H9 (cell line): ENCODE measurements around the gene AQP7. TPM values are rescaled to one million over a fixed set of nuclear protein-coding genes. Genes with fewer than 3 reads are reported as not detected.
"Not testable (repeated sequence)": the region's sequence is repeated elsewhere in the genome, so short reads cannot be mapped to it uniquely, and the experiment has no call there.

Experiments
- DNase-seq: peaks from one replicate; pipeline ENCODE4 v3.0.0-alpha.2; 2017
- H2AFZ ChIP-seq: one replicate; pipeline ENCODE4 v1.6.1; 2013; ENCODE audit warnings: mild to moderate bottlenecking, low read length, control low read depth, moderate library complexity
- H2AK5ac ChIP-seq: 2 replicates; pipeline ENCODE4 v1.6.1; 2013; ENCODE audit warnings: low read length, control low read depth, mixed read lengths; ENCODE audit not compliant: insufficient read length
- H2BK120ac ChIP-seq: one replicate; pipeline ENCODE4 v1.6.1; 2013; ENCODE audit warnings: low read depth, mild to moderate bottlenecking, low read length, control low read depth, inconsistent platforms; ENCODE audit not compliant: poor library complexity, severe bottlenecking
- H2BK12ac ChIP-seq: 2 replicates; pipeline ENCODE4 v1.6.1; 2013; ENCODE audit warnings: low read length, control low read depth, mixed read lengths, low read depth; ENCODE audit not compliant: insufficient read length
- H2BK15ac ChIP-seq: 2 replicates; pipeline ENCODE4 v1.6.1; 2013; ENCODE audit warnings: low read depth, low read length, control low read depth
- H2BK20ac ChIP-seq: one replicate; pipeline ENCODE4 v1.6.1; 2013; ENCODE audit warnings: low read depth, mild to moderate bottlenecking, low read length, control low read depth, inconsistent platforms; ENCODE audit not compliant: poor library complexity, severe bottlenecking
- H2BK5ac ChIP-seq: 2 replicates; pipeline ENCODE4 v1.6.1; 2013; ENCODE audit warnings: low read length, control low read depth, mixed read lengths; ENCODE audit not compliant: insufficient read length
- H3K14ac ChIP-seq: 2 replicates; pipeline ENCODE4 v1.6.1; 2013; ENCODE audit warnings: low read length, control low read depth; ENCODE audit not compliant: insufficient read depth
- H3K18ac ChIP-seq: 2 replicates; pipeline ENCODE4 v1.6.1; 2013; ENCODE audit warnings: low read depth, mild to moderate bottlenecking, mixed read lengths, low read length, control low read depth; ENCODE audit not compliant: insufficient read length
- H3K23ac ChIP-seq: 2 replicates; pipeline ENCODE4 v1.6.1; 2013; ENCODE audit warnings: low read length, control low read depth, mixed read lengths, low read depth; ENCODE audit not compliant: insufficient read length
- H3K23me2 ChIP-seq: 2 replicates; pipeline ENCODE4 v1.6.1; 2013; ENCODE audit warnings: low read depth, mild to moderate bottlenecking, mixed read lengths, low read length, control low read depth; ENCODE audit not compliant: insufficient read length, poor library complexity, severe bottlenecking
- H3K27ac ChIP-seq: 2 replicates; pipeline ENCODE4 v1.5.1; 2013; ENCODE audit warnings: low read length, control low read depth, mixed read lengths, low read depth; ENCODE audit not compliant: insufficient read length
- H3K27me3 ChIP-seq: 2 replicates; pipeline ENCODE4 v1.6.1; 2013; ENCODE audit warnings: low read length, control low read depth, inconsistent platforms; ENCODE audit not compliant: insufficient read depth
- H3K4ac ChIP-seq: 2 replicates; pipeline ENCODE4 v1.6.1; 2013; ENCODE audit warnings: low read depth, mild to moderate bottlenecking, control low read depth, inconsistent platforms, low read length, moderate library complexity
- H3K4me1 ChIP-seq: 2 replicates; pipeline ENCODE4 v1.6.1; 2013; ENCODE audit warnings: low read length, control low read depth, inconsistent platforms; ENCODE audit not compliant: insufficient read depth
- H3K4me2 ChIP-seq: 2 replicates; pipeline ENCODE4 v1.6.1; 2013; ENCODE audit warnings: low read length, control low read depth, mixed read lengths; ENCODE audit not compliant: insufficient read length, insufficient read depth
- H3K56ac ChIP-seq: 2 replicates; pipeline ENCODE4 v1.6.1; 2013; ENCODE audit warnings: low read depth, mild to moderate bottlenecking, mixed read lengths, low read length, control low read depth; ENCODE audit not compliant: insufficient read length
- H3K79me1 ChIP-seq: 2 replicates; pipeline ENCODE4 v1.6.1; 2013; ENCODE audit warnings: low read depth, mild to moderate bottlenecking, moderate library complexity, low read length, control low read depth, inconsistent platforms; ENCODE audit not compliant: insufficient read depth, poor library complexity, severe bottlenecking
- H3K79me2 ChIP-seq: 2 replicates; pipeline ENCODE4 v1.6.1; 2013; ENCODE audit warnings: low read length, control low read depth, inconsistent platforms; ENCODE audit not compliant: insufficient read depth
- H3K9ac ChIP-seq: 2 replicates; pipeline ENCODE4 v1.6.1; 2013; ENCODE audit warnings: low read length, control low read depth, mixed read lengths; ENCODE audit not compliant: insufficient read length; ENCODE audit errors: extremely low read depth
- H3K9me3 ChIP-seq: one replicate; pipeline ENCODE4 v1.6.1; 2013; ENCODE audit warnings: low read depth, low read length, inconsistent platforms; ENCODE audit not compliant: control insufficient read depth
- H3T11ph ChIP-seq: one replicate; pipeline ENCODE4 v1.6.1; 2013; ENCODE audit warnings: mild to moderate bottlenecking, low read length, control low read depth, inconsistent platforms
- H4K20me1 ChIP-seq: one replicate; pipeline ENCODE4 v1.6.1; 2013; ENCODE audit not compliant: control insufficient read depth, insufficient read length, insufficient read depth
- H4K5ac ChIP-seq: 2 replicates; pipeline ENCODE4 v1.6.1; 2013; ENCODE audit warnings: low read depth, mild to moderate bottlenecking, mixed read lengths, low read length, control low read depth; ENCODE audit not compliant: insufficient read length
- H4K8ac ChIP-seq: replicated peaks from 2 replicates; pipeline ENCODE4 v1.6.1; 2013; ENCODE audit warnings: low read length, control low read depth, mixed read lengths, low read depth; ENCODE audit not compliant: insufficient read length
- H4K91ac ChIP-seq: 2 replicates; pipeline ENCODE4 v1.6.1; 2013; ENCODE audit warnings: low read depth, mild to moderate bottlenecking, moderate library complexity, mixed read lengths, low read length, control low read depth; ENCODE audit not compliant: insufficient read length
- H3K27ac Mint-ChIP-seq, 3 experiments: 2 replicates in 2 of 3; 3 replicates in 1 of 3; pipeline ENCODE4 v1.8.0; 2020 to 2021; ENCODE audit warnings: mixed read lengths in 3 of 3, mild to moderate bottlenecking in 1 of 3, moderate library complexity in 1 of 3
- H3K27me3 Mint-ChIP-seq: 2 replicates; pipeline ENCODE4 v1.8.0; 2021; ENCODE audit warnings: low read depth, mild to moderate bottlenecking, moderate library complexity, mixed read lengths
- H3K36me3 Mint-ChIP-seq, 3 experiments: 2 replicates in 2 of 3; 3 replicates in 1 of 3; pipeline ENCODE4 v1.8.0; 2020 to 2021; ENCODE audit warnings: low read depth in 3 of 3, mixed read lengths in 3 of 3; ENCODE audit not compliant: insufficient read depth in 1 of 3
- H3K4me1 Mint-ChIP-seq, 2 experiments: 2 replicates each; pipeline ENCODE4 v1.8.0; 2020; ENCODE audit warnings: mixed read lengths in 2 of 2
- H3K4me3 Mint-ChIP-seq, 2 experiments: 2 replicates in 1 of 2; 3 replicates in 1 of 2; pipeline ENCODE4 v1.8.0; 2020 to 2021; ENCODE audit warnings: mild to moderate bottlenecking in 2 of 2, mixed read lengths in 2 of 2, moderate library complexity in 1 of 2
- H3K9me3 Mint-ChIP-seq, 2 experiments: 2 replicates in 1 of 2; 3 replicates in 1 of 2; pipeline ENCODE4 v1.8.0; 2020; ENCODE audit warnings: mild to moderate bottlenecking in 2 of 2, mixed read lengths in 2 of 2, moderate library complexity in 1 of 2
- WGBS: extraction: QIAGEN DNeasy Blood & Tissue Kit; methylation state at CpG from one replicate; pipeline ENCODE4 v1.1.7; 2013; ENCODE audit warnings: missing lambda C conversion rate, low lambda C conversion rate, mixed read lengths; ENCODE audit not compliant: insufficient read length; ENCODE audit errors: extremely low coverage; 5-methylcytosine and 5-hydroxymethylcytosine counted together
- total RNA-seq: library from RNA; stranded (reverse); gene quantifications from 2 replicates; pipeline ENCODE4 v1.2.1, GENCODE V29; 2021

The AQP7 gene
- total RNA-seq, 1 experiment from 2014 or later: not detected

DNA sequence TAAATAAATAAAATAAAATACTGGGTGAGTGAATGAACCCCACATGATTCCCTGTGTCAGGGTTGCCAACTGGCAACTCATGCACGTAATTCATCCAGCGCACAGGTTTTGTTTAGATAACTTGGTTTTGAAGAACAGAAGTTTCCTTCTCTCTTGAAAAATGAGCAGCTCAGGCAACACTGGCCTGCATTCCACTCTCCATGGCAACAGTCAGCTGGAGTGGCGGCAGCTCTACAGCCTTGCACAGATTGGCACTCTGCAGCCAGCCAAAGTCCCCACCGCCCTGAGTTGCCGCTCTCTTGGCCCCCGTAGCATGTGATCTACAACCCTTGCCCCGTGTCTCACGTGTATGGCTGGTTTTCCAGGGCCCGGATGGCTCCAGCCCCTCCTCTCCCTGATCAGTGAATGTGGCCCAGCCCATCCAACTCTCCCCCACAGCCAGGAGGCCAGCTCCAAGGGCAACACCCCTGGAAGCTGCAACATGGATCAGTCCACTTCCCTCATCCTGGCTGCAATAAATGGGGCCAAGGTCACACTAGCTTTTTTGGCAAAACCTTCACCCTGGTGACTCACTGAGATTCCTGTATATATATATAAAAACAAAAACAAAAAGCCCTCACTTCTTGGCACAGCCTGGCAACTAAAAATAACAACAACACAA is 11.1 kb downstream of the AQP7 start:
- not testable (repeated sequence) for H4K20me1 ChIP-seq, H2BK12ac ChIP-seq, H3T11ph ChIP-seq, H3K9me3 ChIP-seq, H4K8ac ChIP-seq, H3K4me1 ChIP-seq, H2BK120ac ChIP-seq, H3K79me2 ChIP-seq, H3K4ac ChIP-seq, H2BK5ac ChIP-seq, H3K27me3 ChIP-seq, H3K9ac ChIP-seq, H3K18ac ChIP-seq, H3K9me3 Mint-ChIP-seq, H4K5ac ChIP-seq, H3K79me1 ChIP-seq, H3K36me3 Mint-ChIP-seq, H2BK15ac ChIP-seq, H3K56ac ChIP-seq, H4K91ac ChIP-seq, H2BK20ac ChIP-seq, H3K4me3 Mint-ChIP-seq, H3K4me2 ChIP-seq, H3K14ac ChIP-seq, H3K27ac ChIP-seq, H2AFZ ChIP-seq, H3K23ac ChIP-seq, H2AK5ac ChIP-seq, H3K23me2 ChIP-seq
- peak; percentile 62 for DNase-seq
- peak overlapping the region in 2 of 3 experiments; percentile 31 to 80; a peak in 2 of 7 replicates for H3K27ac Mint-ChIP-seq
- WGBS: no CpG with 5 or more reads among the region's 9 CpGs
- peaks cover 11% of the 10 kb centered on the region for H3K27me3 Mint-ChIP-seq
- peaks cover 17 to 35% of the 10 kb centered on the region in 2 experiments for H3K4me1 Mint-ChIP-seq
